Naive thymus-derived CD4-positive, alpha-beta T cell (primary cell): ENCODE data around the gene RAI1. TPM values are rescaled to one million over a fixed set of nuclear protein-coding genes. Genes with fewer than 3 reads are reported as not detected.

Experiments
- ATAC-seq: fragments of 150-1000 bp; cut with Tn5 transposase; 2 replicates; pipeline ENCODE4 v1.10.0; 2021; ENCODE audit warnings: mild to moderate bottlenecking, moderate library complexity
- CTCF ChIA-PET: fragments of 350-600 bp; sonication (Branson Sonifier 250); formaldehyde crosslinking; loops from one replicate; lab custom pipeline; 2021; ENCODE audit warnings: antibody characterized with exemption; lab: Charles Lee
- POLR2A ChIA-PET: fragments of 350-600 bp; sonication (Branson Sonifier 250); formaldehyde crosslinking; loops from one replicate; lab custom pipeline; 2021; ENCODE audit warnings: antibody characterized with exemption, inconsistent platforms; lab: Charles Lee
- DNase-seq, 9 donors: peaks; one replicate each; pipeline versions ENCODE4 v3.0.0 to v3.0.0-alpha.2; 2020 to 2022; ENCODE audit warnings: mixed read lengths in 1 of 9
- H3K27ac ChIP-seq: one replicate; pipeline ENCODE4 v1.7.0; 2013; ENCODE audit warnings: mild to moderate bottlenecking, low read depth, low read length, moderate library complexity
- H3K27me3 ChIP-seq, 2 donors: one replicate each; pipeline ENCODE4 v1.7.0; 2013; ENCODE audit warnings: low read length in 2 of 2, mild to moderate bottlenecking in 2 of 2, moderate library complexity in 2 of 2; ENCODE audit not compliant: control insufficient read depth in 2 of 2, insufficient read depth in 2 of 2
- H3K36me3 ChIP-seq, 3 experiments: 1 replicate in 2 of 3; 2 replicates in 1 of 3; pipeline ENCODE4 v1.7.0; 2013; ENCODE audit warnings: low read length in 3 of 3, mild to moderate bottlenecking in 3 of 3, moderate library complexity in 1 of 3; ENCODE audit not compliant: insufficient read depth in 3 of 3, control insufficient read depth in 2 of 3
- H3K4me1 ChIP-seq, 2 donors: one replicate each; pipeline ENCODE4 v1.7.0; 2013; ENCODE audit warnings: low read length in 2 of 2, mild to moderate bottlenecking in 2 of 2, moderate library complexity in 1 of 2; ENCODE audit not compliant: control insufficient read depth in 2 of 2, insufficient read depth in 2 of 2
- H3K4me3 ChIP-seq: 2 replicates; pipeline ENCODE4 v1.7.0; 2013; ENCODE audit warnings: mild to moderate bottlenecking, low read length
- H3K9me3 ChIP-seq, 3 experiments: 1 replicate in 2 of 3; 2 replicates in 1 of 3; pipeline ENCODE4 v1.7.0; 2013; ENCODE audit warnings: low read length in 3 of 3; ENCODE audit not compliant: control insufficient read depth in 2 of 3
- H3K27ac Mint-ChIP-seq, 9 donors: one replicate each; pipeline ENCODE4 v1.8.0; 2020 to 2022; ENCODE audit warnings: mixed read lengths in 9 of 9, mild to moderate bottlenecking in 8 of 9, moderate library complexity in 5 of 9, inconsistent platforms in 2 of 9
- H3K27me3 Mint-ChIP-seq, 5 donors: one replicate each; pipeline ENCODE4 v1.8.0; 2021 to 2022; ENCODE audit warnings: mixed read lengths in 5 of 5, mild to moderate bottlenecking in 1 of 5
- H3K36me3 Mint-ChIP-seq, 5 donors: one replicate each; pipeline ENCODE4 v1.8.0; 2020 to 2022; ENCODE audit warnings: mixed read lengths in 5 of 5, mild to moderate bottlenecking in 3 of 5, inconsistent platforms in 1 of 5
- H3K4me1 Mint-ChIP-seq, 7 donors: one replicate each; pipeline ENCODE4 v1.8.0; 2020 to 2022; ENCODE audit warnings: mixed read lengths in 7 of 7, mild to moderate bottlenecking in 3 of 7, inconsistent platforms in 1 of 7
- H3K4me3 Mint-ChIP-seq, 10 donors: one replicate each; pipeline ENCODE4 v1.8.0; 2020 to 2022; ENCODE audit warnings: mild to moderate bottlenecking in 10 of 10, mixed read lengths in 10 of 10, moderate library complexity in 6 of 10, inconsistent platforms in 2 of 10
- H3K9me3 Mint-ChIP-seq, 11 donors: one replicate each; pipeline ENCODE4 v1.8.0; 2020 to 2022; ENCODE audit warnings: mixed read lengths in 11 of 11, mild to moderate bottlenecking in 4 of 11, inconsistent platforms in 1 of 11, moderate library complexity in 1 of 11
- intact Hi-C, 2 donors: fragments of 100-400 bp; cut with micrococcal nuclease; formaldehyde crosslinking; loops; one replicate each; pipeline ENCODE4 v1.15.1; 2023
- polyA plus RNA-seq, 2 donors: library from polyadenylated mRNA; unstranded; fragments of 300-500 nt; fragmentation: Illumina TruSeq; gene quantifications; one replicate each; pipeline ENCODE4 v1.2.3, GENCODE V29; 2021
- total RNA-seq, 6 experiments: library from RNA in 5 of 6; stranded (reverse) in 5 of 6; gene quantifications; 1 replicate in 5 of 6; 2 replicates in 1 of 6; pipeline ENCODE4 v1.2.3 and lab custom pipeline; 2021 to 2026

RAI1 gene
- total and polyA plus RNA-seq, 7 experiments from 2014 or later, result 2.0 to 46.2 (median 21.2) TPM

DNA sequence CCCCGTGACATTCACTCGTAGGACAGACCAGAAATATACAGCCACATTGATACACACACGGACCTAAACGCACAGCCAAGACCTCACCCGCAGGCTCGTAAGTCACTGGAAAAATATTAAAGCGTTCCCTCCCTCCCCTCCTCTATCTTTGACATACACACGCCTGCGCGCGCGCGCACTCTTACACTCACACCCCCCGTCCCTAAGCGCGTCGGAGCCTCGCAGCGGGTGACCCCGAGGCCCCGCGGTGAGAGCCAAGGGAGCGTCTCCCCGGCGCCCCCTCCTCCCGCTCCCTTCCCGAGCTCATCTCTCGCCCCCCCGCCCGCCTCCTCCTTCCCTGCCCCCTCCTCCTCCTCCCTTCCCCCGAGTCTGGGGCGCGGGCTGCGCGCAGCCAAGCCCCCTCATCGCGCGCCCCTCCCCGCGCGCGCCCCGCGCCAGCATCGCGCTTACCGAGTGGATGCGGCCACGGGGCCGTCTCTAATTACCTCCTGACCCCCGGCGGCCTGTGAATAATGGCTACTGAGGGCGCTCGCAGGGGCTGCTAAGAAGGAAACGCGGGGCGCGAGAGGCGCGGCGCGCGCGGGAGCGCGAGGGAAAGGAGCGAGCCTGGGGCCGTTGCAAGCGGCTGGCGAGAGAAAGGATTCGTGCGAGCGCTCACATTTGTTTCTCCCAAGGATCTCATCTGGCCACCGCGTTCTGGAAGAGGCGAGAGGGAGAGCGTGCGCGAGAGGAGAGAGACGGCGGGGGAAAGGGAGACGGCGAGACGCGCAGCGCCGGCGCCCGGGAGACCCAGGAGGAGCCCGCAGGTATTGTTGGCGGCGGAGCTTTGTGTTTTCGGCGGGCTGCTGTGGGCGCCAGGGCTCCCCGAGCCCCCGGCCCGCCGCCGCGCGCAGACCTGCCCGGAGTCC lies 42.4 kb downstream of the RAI1 start:
- peaks cover 0 to 23% of the 10 kb centered on the region in 2 donors for H3K4me1 ChIP-seq
- ATAC-seq, result peak; percentile 55
- DNase-seq, result peak in 5 of 9 donors; percentile 31 to 61 (median 35)
- peaks cover 0 to 5% of the 10 kb centered on the region in 2 donors for H3K27me3 ChIP-seq
- H3K4me1 Mint-ChIP-seq, result peaks cover 33 to 57% (median 49%) of the 10 kb centered on the region in 7 donors
- H3K9me3 ChIP-seq, result no peaks in the 10 kb centered on the region
- CTCF ChIA-PET, result no interaction called here
- peaks cover 0 to 14% (median 0%) of the 10 kb centered on the region in 5 donors for H3K36me3 Mint-ChIP-seq
- POLR2A ChIA-PET, result interaction anchor here (0.7 to 1.1 kb wide), 2 partner anchors 29 to 315 kb away, joined by 3 read pairs; no protein-coding TSS in a partner anchor
- H3K27ac Mint-ChIP-seq, result peak overlapping the region in 6 of 9 donors; percentile 6 to 88 (median 68)
- H3K9me3 Mint-ChIP-seq, result no peaks in the 10 kb centered on the region
- H3K4me3 Mint-ChIP-seq, result peak overlapping the region; percentile 77 to 98 (median 91)
- no peak overlapping the region for H3K27ac ChIP-seq
- H3K27me3 Mint-ChIP-seq, result peaks cover 0 to 49% (median 26%) of the 10 kb centered on the region in 5 donors
- intact Hi-C loops, result loop anchor here in 1 of 2 donors (1.0 kb wide), 1 partner anchor 42 kb away; the partner anchor contains the start of gene RAI1
- H3K4me3 ChIP-seq, result peak overlapping the region; percentile 58
- H3K36me3 ChIP-seq, result no peaks in the 10 kb centered on the region

DNA sequence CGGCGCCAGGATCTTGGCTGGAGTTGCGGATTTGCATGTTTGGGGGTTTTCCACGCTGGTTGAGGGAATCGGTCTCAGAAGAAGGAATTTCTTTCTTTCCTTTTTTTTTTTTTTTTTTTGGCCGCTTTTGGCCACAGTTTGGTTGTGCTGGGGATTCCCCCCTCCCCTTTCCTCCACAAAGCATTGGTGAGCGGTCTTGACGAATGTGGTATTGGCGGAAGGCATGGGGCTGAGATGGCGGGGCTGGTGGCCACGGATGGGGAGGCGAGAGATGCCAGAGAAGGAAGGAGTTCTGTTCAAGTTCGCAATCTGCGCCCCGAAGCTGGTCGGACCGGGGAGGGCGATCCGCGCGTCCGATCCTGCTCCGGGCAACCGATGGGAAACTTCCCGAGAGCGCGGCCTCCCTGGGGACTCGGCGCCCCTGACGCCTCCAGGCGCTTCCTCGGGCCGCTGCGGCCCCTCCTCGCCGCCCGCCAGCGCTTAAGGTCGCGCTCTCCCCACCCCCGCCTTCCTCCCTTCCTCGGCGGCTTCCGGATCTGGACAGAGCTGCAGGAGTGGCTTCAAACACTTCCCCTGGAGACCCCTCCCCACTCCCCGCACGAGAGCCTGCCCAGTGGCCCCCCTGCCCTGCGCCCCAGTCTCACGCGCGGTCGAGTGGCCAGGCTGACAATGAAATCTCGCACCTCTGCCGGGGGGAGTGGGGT lies 43.2 kb downstream of the RAI1 start:
- DNase-seq (peak in 1 of 9 donors; percentile 30), ATAC-seq (peak; percentile 36)
- POLR2A ChIA-PET, result interaction anchor here (1.1 kb wide), 1 partner anchor 314 kb away, joined by 3 read pairs; no protein-coding TSS in a partner anchor
- CTCF ChIA-PET, result no interaction called here
- intact Hi-C loops, result loop anchor here in 1 of 2 donors (5.0 kb wide), 1 partner anchor 42 kb away; the partner anchor contains the start of gene RAI1
- H3K4me1 Mint-ChIP-seq, result peaks cover 30 to 57% (median 52%) of the 10 kb centered on the region in 7 donors
- H3K36me3 ChIP-seq, result no peaks in the 10 kb centered on the region
- peak overlapping the region in 6 of 9 donors; percentile 26 to 83 (median 57) for H3K27ac Mint-ChIP-seq
- H3K4me3 ChIP-seq, result peak overlapping the region; percentile 58
- peak overlapping the region; percentile 77 to 98 (median 88) for H3K4me3 Mint-ChIP-seq
- H3K27me3 Mint-ChIP-seq, result peaks cover 0 to 44% (median 22%) of the 10 kb centered on the region in 5 donors
- peaks cover 0 to 5% of the 10 kb centered on the region in 2 donors for H3K27me3 ChIP-seq
- H3K27ac ChIP-seq, result no peak overlapping the region
- H3K4me1 ChIP-seq, result peaks cover 0 to 23% of the 10 kb centered on the region in 2 donors
- peaks cover 0 to 14% (median 0%) of the 10 kb centered on the region in 5 donors for H3K36me3 Mint-ChIP-seq
- H3K9me3 Mint-ChIP-seq, result no peaks in the 10 kb centered on the region
- no peaks in the 10 kb centered on the region for H3K9me3 ChIP-seq

DNA sequence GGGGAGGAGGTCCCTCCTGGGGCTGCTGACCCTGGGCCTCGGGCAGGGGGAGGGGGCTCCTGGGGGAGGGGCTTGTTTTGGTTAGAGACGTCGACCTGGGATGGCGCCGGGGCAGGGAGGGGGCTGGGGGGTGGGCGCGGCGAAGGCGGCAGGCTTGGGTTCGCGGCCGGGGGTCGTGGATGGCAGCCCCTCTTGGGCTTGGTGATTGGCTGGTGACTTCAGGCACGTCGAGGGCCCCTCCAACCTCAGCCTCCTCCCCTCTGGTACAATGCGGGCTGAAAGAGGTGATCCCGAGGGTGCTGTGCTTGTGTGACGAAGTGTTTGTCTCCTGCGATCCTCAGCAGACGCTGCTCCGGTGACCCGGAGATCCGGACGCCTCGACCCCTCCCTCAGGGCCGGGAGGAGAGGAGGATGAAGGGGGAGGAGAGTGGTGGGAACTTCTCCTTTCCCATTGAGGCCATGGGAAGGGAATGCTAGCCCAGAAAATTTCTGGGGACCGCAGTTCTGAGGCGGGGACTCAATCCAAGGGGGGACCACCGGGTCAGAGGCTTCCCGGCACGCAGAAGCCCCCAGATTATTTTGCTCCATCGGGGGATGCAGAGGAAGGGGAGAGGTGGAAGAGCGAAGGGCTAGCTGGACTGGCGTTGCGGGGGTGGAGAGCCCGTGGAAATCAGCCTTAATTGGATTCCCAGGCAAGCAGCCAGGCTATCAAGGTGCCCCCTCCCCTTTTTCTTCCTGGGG lies 43.9 kb downstream of the RAI1 start:
- CTCF ChIA-PET, result interaction anchor here (1.9 kb wide), 1 partner anchor 59 kb away, joined by 6 read pairs; no protein-coding TSS in a partner anchor
- peak overlapping the region in 6 of 9 donors; percentile 52 to 82 (median 70) for H3K27ac Mint-ChIP-seq
- DNase-seq, result no peak

DNA sequence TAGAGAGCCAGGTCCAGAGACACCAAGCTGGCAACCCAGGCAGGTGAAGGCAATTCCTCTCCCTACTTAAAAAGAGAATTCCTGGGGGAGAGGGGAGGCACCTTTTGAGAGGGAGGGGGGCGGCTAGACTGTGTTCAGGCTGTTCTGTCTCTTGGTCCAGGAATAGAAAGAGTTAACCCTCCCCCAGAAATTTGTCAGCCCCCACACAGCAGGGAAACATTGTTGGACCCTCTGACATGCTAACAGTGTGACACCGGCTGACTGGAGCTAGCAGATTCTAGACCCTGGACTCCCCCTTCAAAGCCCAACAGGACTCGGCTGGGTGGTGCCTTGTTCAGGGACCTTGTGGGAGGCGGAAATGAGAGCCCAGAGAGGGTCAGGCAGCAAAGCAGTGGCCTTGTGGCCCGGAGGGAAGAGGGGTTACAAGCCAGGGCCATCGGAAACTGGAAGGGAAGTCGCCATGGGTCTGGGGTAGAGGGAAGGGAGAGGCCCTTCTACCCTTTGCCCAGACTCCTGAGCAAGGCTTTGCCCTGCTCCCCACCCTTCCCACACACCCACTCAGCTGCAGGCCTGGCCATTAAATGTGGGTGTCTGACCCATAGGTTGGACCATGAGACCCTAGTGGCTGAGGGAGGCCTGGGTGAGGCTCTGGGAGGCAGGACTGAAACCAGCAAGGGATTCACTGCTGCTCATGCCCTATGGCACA lies 44.6 kb downstream of the RAI1 start:
- CTCF ChIA-PET, result interaction anchor here (1.9 kb wide), 1 partner anchor 58 kb away, joined by 6 read pairs; no protein-coding TSS in a partner anchor
- intact Hi-C loops, result loop anchor here in 1 of 2 donors (5.0 kb wide), 1 partner anchor 44 kb away; the partner anchor contains the start of gene RAI1

More for the DNA sequence above, 43.9 kb downstream of the RAI1 start:
- Histone ChIP-seq H3K36me3 (no peaks in the 10 kb centered on the region), H3K27me3 (peaks cover 0 to 5% of the 10 kb centered on the region in 2 donors), H3K27ac (peak overlapping the region; percentile 43), H3K9me3 (no peaks in the 10 kb centered on the region), H3K4me1 (peaks cover 0 to 23% of the 10 kb centered on the region in 2 donors), H3K4me3 (no peak overlapping the region)
- intact Hi-C loops, result loop anchor here in 1 of 2 donors (5.0 kb wide), 1 partner anchor 43 kb away; the partner anchor contains the start of gene RAI1
- Mint-ChIP-seq H3K4me3 (peak overlapping the region; percentile 47 to 98 (median 76)), H3K4me1 (peaks cover 29 to 62% (median 57%) of the 10 kb centered on the region in 7 donors), H3K27me3 (peaks cover 0 to 44% (median 21%) of the 10 kb centered on the region in 5 donors), H3K36me3 (peaks cover 0 to 14% (median 0%) of the 10 kb centered on the region in 5 donors), H3K9me3 (no peaks in the 10 kb centered on the region)
- no peak for ATAC-seq
- POLR2A ChIA-PET, result interaction anchor here (1.1 kb wide), 1 partner anchor 313 kb away, joined by 3 read pairs; no protein-coding TSS in a partner anchor

DNA sequence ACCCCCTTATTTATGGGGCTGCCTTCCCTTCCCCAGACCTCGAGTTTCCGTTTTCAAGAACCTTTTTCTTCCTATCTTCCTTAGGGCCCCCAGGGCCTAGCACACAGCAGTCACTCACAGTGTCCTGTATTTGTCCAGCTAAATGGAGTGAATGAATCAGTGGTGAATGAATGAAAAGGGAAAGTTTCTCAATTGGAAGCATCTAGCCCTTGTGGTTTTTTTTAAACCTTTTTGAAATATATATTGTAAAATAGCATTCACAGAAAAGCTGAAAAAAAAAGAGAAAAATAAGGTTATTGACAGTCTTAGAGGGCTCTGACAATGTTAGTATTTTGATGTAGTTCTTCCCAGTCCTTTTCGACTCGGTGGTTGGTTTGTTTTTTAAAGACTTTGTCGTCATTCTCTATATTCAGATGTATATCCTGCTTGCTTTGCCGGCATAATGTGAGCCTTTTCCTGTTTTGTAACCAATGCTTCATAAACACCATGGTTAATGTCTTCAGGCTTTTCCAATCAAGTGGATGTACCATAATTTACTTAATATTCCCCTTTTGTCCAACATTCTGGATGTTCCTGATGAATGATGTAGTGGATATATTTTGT lies 45.3 kb downstream of the RAI1 start:
- DNase-seq (peak in 7 of 9 donors; percentile 42 to 72 (median 57)), ATAC-seq (peak; percentile 60)
- ChIA-PET CTCF (interaction anchor here (1.6 to 1.9 kb wide), 3 partner anchors 32 to 136 kb away, joined by 5 to 6 read pairs (median 5); no protein-coding TSS in a partner anchor), POLR2A (interaction anchor here (1.0 to 1.1 kb wide), 3 partner anchors 35 to 458 kb away, joined by 3 read pairs; partner anchors contain the start of gene ALKBH5)
- Mint-ChIP-seq H3K36me3 (peaks cover 0 to 11% (median 0%) of the 10 kb centered on the region in 5 donors), H3K27ac (peak overlapping the region in 8 of 9 donors; percentile 46 to 98 (median 88)), H3K27me3 (peaks cover 0 to 30% (median 16%) of the 10 kb centered on the region in 5 donors), H3K4me3 (peak overlapping the region; percentile 33 to 98 (median 66)), H3K4me1 (peaks cover 28 to 56% (median 51%) of the 10 kb centered on the region in 7 donors), H3K9me3 (no peaks in the 10 kb centered on the region)
- Histone ChIP-seq H3K9me3 (no peaks in the 10 kb centered on the region), H3K27me3 (peaks cover 0 to 5% of the 10 kb centered on the region in 2 donors), H3K27ac (peak overlapping the region; percentile 43), H3K4me1 (peaks cover 0 to 23% of the 10 kb centered on the region in 2 donors), H3K4me3 (no peak overlapping the region), H3K36me3 (no peaks in the 10 kb centered on the region)
- intact Hi-C loops, result loop anchor here in 1 of 2 donors (5.0 kb wide), 1 partner anchor 44 kb away; the partner anchor contains the start of gene RAI1

More for the DNA sequence above, 44.6 kb downstream of the RAI1 start:
- DNase-seq, result no peak
- Histone ChIP-seq H3K4me1 (peaks cover 0 to 23% of the 10 kb centered on the region in 2 donors), H3K4me3 (no peak overlapping the region), H3K36me3 (no peaks in the 10 kb centered on the region), H3K27me3 (peaks cover 0 to 5% of the 10 kb centered on the region in 2 donors), H3K27ac (peak overlapping the region; percentile 43), H3K9me3 (no peaks in the 10 kb centered on the region)
- Mint-ChIP-seq H3K27ac (peak overlapping the region in 8 of 9 donors; percentile 46 to 98 (median 88)), H3K9me3 (no peaks in the 10 kb centered on the region), H3K4me1 (peaks cover 29 to 62% (median 57%) of the 10 kb centered on the region in 7 donors), H3K36me3 (peaks cover 0 to 14% (median 0%) of the 10 kb centered on the region in 5 donors), H3K4me3 (peak overlapping the region in 8 of 10 donors; percentile 13 to 98 (median 70)), H3K27me3 (peaks cover 0 to 37% (median 21%) of the 10 kb centered on the region in 5 donors)
- ATAC-seq, result no peak
- POLR2A ChIA-PET, result no interaction called here
